Measurements from ENCODE around the gene SLC24A5. TPM values are rescaled to one million over a fixed set of nuclear protein-coding genes. Genes with fewer than 3 reads are reported as not detected.

The SLC24A5 gene
- total RNA-seq, 1 experiment from 2014 or later = not detected

- Histone ChIP-seq H3K4me2 (ENCODE audit: low read depth, low read length, poor library complexity, severe bottlenecking) (peak within 1 kb of the TSS; percentile 87), H3K27ac (ENCODE audit: low read length) (peak within 1 kb of the TSS; percentile 5; the same call in 1 of the 2 replicates), H3K36me3 (ENCODE audit: insufficient read depth, low read length) (no peaks in the 10 kb centered on the region), H4K20me1 (ENCODE audit: insufficient read depth, low read depth, low read length) (no peaks in the 10 kb centered on the region), H3K4me1 (ENCODE audit: low read length) (peaks cover 38% of the 10 kb centered on the region), H3K27me3 (ENCODE audit: low read length) (no peaks in the 10 kb centered on the region), H3K9me3 (ENCODE audit: low read length) (no peaks in the 10 kb centered on the region), H2AFZ (ENCODE audit: low read length) (peak within 1 kb of the TSS; percentile 98), H3K79me2 (ENCODE audit: low read length) (peaks cover 46% of the 10 kb centered on the region), H3K9me2 (replicated peaks; ENCODE audit: insufficient read depth, low read length) (no peaks in the 10 kb centered on the region), H3K4me3 (ENCODE audit: low read length) (peak within 1 kb of the TSS; percentile 81), H3K9ac (ENCODE audit: low read length) (peak within 1 kb of the TSS; percentile 72)
- DNase-seq = peak; percentile 91
Measured at GRCh38 chr15:48177766-48178647, 57.2 kb downstream of the SLC24A5 start, which contains the start of gene MYEF2. TSS of gene MYEF2 (minus strand) at chr15:48178295. CDS start at chr15:48178237, 58 bp downstream.

GRCh38 chr15:48178648-48178931 is 57.8 kb downstream of the SLC24A5 start:
- no peak overlapping the region for H3K27ac ChIP-seq (ENCODE audit: low read length)
- H3K79me2 ChIP-seq (ENCODE audit: low read length) = peaks cover 40% of the 10 kb centered on the region
- peaks cover 32% of the 10 kb centered on the region for H3K4me1 ChIP-seq (ENCODE audit: low read length)
- H3K9ac ChIP-seq (ENCODE audit: low read length) = peak overlapping the region; percentile 72
- peak overlapping the region; percentile 98 for H2AFZ ChIP-seq (ENCODE audit: low read length)
- H3K27me3 ChIP-seq (ENCODE audit: low read length) = no peaks in the 10 kb centered on the region
- H3K36me3 ChIP-seq (ENCODE audit: insufficient read depth, low read length) = no peaks in the 10 kb centered on the region
- DNase-seq = no peak
- peak overlapping the region; percentile 81 for H3K4me3 ChIP-seq (ENCODE audit: low read length)
- H3K9me2 ChIP-seq (replicated peaks; ENCODE audit: insufficient read depth, low read length) = no peaks in the 10 kb centered on the region
- no peaks in the 10 kb centered on the region for H4K20me1 ChIP-seq (ENCODE audit: insufficient read depth, low read depth, low read length)
- H3K4me2 ChIP-seq (ENCODE audit: low read depth, low read length, poor library complexity, severe bottlenecking) = peak overlapping the region; percentile 87
- H3K9me3 ChIP-seq (ENCODE audit: low read length) = no peaks in the 10 kb centered on the region

- H3K4me2 ChIP-seq (ENCODE audit: low read depth, low read length, poor library complexity, severe bottlenecking) = no peak overlapping the region
- H3K9me3 ChIP-seq (ENCODE audit: low read length) = no peaks in the 10 kb centered on the region
Measured at GRCh38 chr15:48182749-48183148, 62.0 kb downstream of the SLC24A5 start.

GRCh38 chr15:48185529-48185928 is 64.7 kb downstream of the SLC24A5 start:
- no peaks in the 10 kb centered on the region for H3K79me2 ChIP-seq (ENCODE audit: low read length)
- no peaks in the 10 kb centered on the region for H3K9me3 ChIP-seq (ENCODE audit: low read length)
- H3K36me3 ChIP-seq (ENCODE audit: insufficient read depth, low read length) = no peaks in the 10 kb centered on the region
- no peak overlapping the region for H3K4me2 ChIP-seq (ENCODE audit: low read depth, low read length, poor library complexity, severe bottlenecking)
- no peak overlapping the region for H2AFZ ChIP-seq (ENCODE audit: low read length)
- H3K4me1 ChIP-seq (ENCODE audit: low read length) = no peaks in the 10 kb centered on the region
- no peaks in the 10 kb centered on the region for H4K20me1 ChIP-seq (ENCODE audit: insufficient read depth, low read depth, low read length)
- no peaks in the 10 kb centered on the region for H3K27me3 ChIP-seq (ENCODE audit: low read length)
- H3K27ac ChIP-seq (ENCODE audit: low read length) = no peak overlapping the region
- no peaks in the 10 kb centered on the region for H3K9me2 ChIP-seq (replicated peaks; ENCODE audit: insufficient read depth, low read length)
- no peak for DNase-seq
- no peak overlapping the region for H3K9ac ChIP-seq (ENCODE audit: low read length)
- no peak overlapping the region for H3K4me3 ChIP-seq (ENCODE audit: low read length)

More at GRCh38 chr15:48182749-48183148, 62.0 kb downstream of the SLC24A5 start:
- no peaks in the 10 kb centered on the region for H3K27me3 ChIP-seq (ENCODE audit: low read length)
- H3K4me3 ChIP-seq (ENCODE audit: low read length) = no peak overlapping the region
- H2AFZ ChIP-seq (ENCODE audit: low read length) = no peak overlapping the region
- no peaks in the 10 kb centered on the region for H3K79me2 ChIP-seq (ENCODE audit: low read length)
- no peaks in the 10 kb centered on the region for H4K20me1 ChIP-seq (ENCODE audit: insufficient read depth, low read depth, low read length)
- H3K36me3 ChIP-seq (ENCODE audit: insufficient read depth, low read length) = no peaks in the 10 kb centered on the region
- H3K4me1 ChIP-seq (ENCODE audit: low read length) = peaks cover 7% of the 10 kb centered on the region
- H3K9ac ChIP-seq (ENCODE audit: low read length) = no peak overlapping the region
- no peak overlapping the region for H3K27ac ChIP-seq (ENCODE audit: low read length)
- no peaks in the 10 kb centered on the region for H3K9me2 ChIP-seq (replicated peaks; ENCODE audit: insufficient read depth, low read length)
- no peak for DNase-seq

- H3K79me2 ChIP-seq (ENCODE audit: low read length) = no peaks in the 10 kb centered on the region
- no peak overlapping the region for H3K4me3 ChIP-seq (ENCODE audit: low read length)
- no peak overlapping the region for H3K9ac ChIP-seq (ENCODE audit: low read length)
- no peaks in the 10 kb centered on the region for H3K9me2 ChIP-seq (replicated peaks; ENCODE audit: insufficient read depth, low read length)
- H3K9me3 ChIP-seq (ENCODE audit: low read length) = no peaks in the 10 kb centered on the region
- no peaks in the 10 kb centered on the region for H3K27me3 ChIP-seq (ENCODE audit: low read length)
- H3K4me2 ChIP-seq (ENCODE audit: low read depth, low read length, poor library complexity, severe bottlenecking) = no peak overlapping the region
- H4K20me1 ChIP-seq (ENCODE audit: insufficient read depth, low read depth, low read length) = no peaks in the 10 kb centered on the region
- H3K27ac ChIP-seq (ENCODE audit: low read length) = no peak overlapping the region
- no peak overlapping the region for H2AFZ ChIP-seq (ENCODE audit: low read length)
- H3K36me3 ChIP-seq (ENCODE audit: insufficient read depth, low read length) = no peaks in the 10 kb centered on the region
- no peaks in the 10 kb centered on the region for H3K4me1 ChIP-seq (ENCODE audit: low read length)
- DNase-seq = no peak
Measured at GRCh38 chr15:48186271-48186670, 65.5 kb downstream of the SLC24A5 start.

GRCh38 chr15:48190932-48191573 is 70.3 kb downstream of the SLC24A5 start:
- no peaks in the 10 kb centered on the region for H3K36me3 ChIP-seq (ENCODE audit: insufficient read depth, low read length)
- no peaks in the 10 kb centered on the region for H4K20me1 ChIP-seq (ENCODE audit: insufficient read depth, low read depth, low read length)
- no peaks in the 10 kb centered on the region for H3K9me2 ChIP-seq (replicated peaks; ENCODE audit: insufficient read depth, low read length)
- H3K4me1 ChIP-seq (ENCODE audit: low read length) = no peaks in the 10 kb centered on the region
- no peak overlapping the region for H3K9ac ChIP-seq (ENCODE audit: low read length)
- no peak overlapping the region for H3K4me2 ChIP-seq (ENCODE audit: low read depth, low read length, poor library complexity, severe bottlenecking)
- H3K9me3 ChIP-seq (ENCODE audit: low read length) = no peaks in the 10 kb centered on the region
- H3K4me3 ChIP-seq (ENCODE audit: low read length) = no peak overlapping the region
- H3K27me3 ChIP-seq (ENCODE audit: low read length) = no peaks in the 10 kb centered on the region
- no peak overlapping the region for H3K27ac ChIP-seq (ENCODE audit: low read length)
- peak; percentile 69 for DNase-seq
- no peaks in the 10 kb centered on the region for H3K79me2 ChIP-seq (ENCODE audit: low read length)
- no peak overlapping the region for H2AFZ ChIP-seq (ENCODE audit: low read length)

GRCh38 chr15:48191574-48192225 is 70.9 kb downstream of the SLC24A5 start, which contains the start of gene CTXN2:
TSS of gene CTXN2 (plus strand) at chr15:48191665. CDS start at chr15:48201301, 9,636 bp downstream.
- Histone ChIP-seq H3K27ac (ENCODE audit: low read length) (no peak within 1 kb of the TSS), H3K36me3 (ENCODE audit: insufficient read depth, low read length) (no peaks in the 10 kb centered on the region), H3K4me3 (ENCODE audit: low read length) (no peak within 1 kb of the TSS), H2AFZ (ENCODE audit: low read length) (no peak within 1 kb of the TSS), H3K9me2 (replicated peaks; ENCODE audit: insufficient read depth, low read length) (no peaks in the 10 kb centered on the region), H3K9me3 (ENCODE audit: low read length) (no peaks in the 10 kb centered on the region), H3K79me2 (ENCODE audit: low read length) (no peaks in the 10 kb centered on the region), H4K20me1 (ENCODE audit: insufficient read depth, low read depth, low read length) (no peaks in the 10 kb centered on the region), H3K9ac (ENCODE audit: low read length) (no peak within 1 kb of the TSS), H3K27me3 (ENCODE audit: low read length) (no peaks in the 10 kb centered on the region), H3K4me2 (ENCODE audit: low read depth, low read length, poor library complexity, severe bottlenecking) (no peak within 1 kb of the TSS), H3K4me1 (ENCODE audit: low read length) (no peaks in the 10 kb centered on the region)
- no peak for DNase-seq
